ENCODE data around the gene POLR2E. TPM values are rescaled to one million over a fixed set of nuclear protein-coding genes. Genes with fewer than 3 reads are reported as not detected.

The POLR2E gene
- total RNA-seq, 1 donor from 2014 or later, result 137 TPM

- Mint-ChIP-seq H3K4me1 (peaks cover 9% of the 10 kb centered on the region), H3K4me3 (no peak overlapping the region), H3K36me3 (no peaks in the 10 kb centered on the region), H3K27ac (no peak overlapping the region), H3K9me3 (no peaks in the 10 kb centered on the region), H3K27me3 (ENCODE audit: low read depth) (no peaks in the 10 kb centered on the region)
- TF ChIP-seq CTCF (IDR thresholded peaks at IDR 0.05; ENCODE audit: unreplicated experiment), result no peak
- DNase-seq (ENCODE audit: low spot score in 2 of 2, unreplicated experiment in 2 of 2), result no peak
Observed at GRCh38 chr19:1109697-1110671, 14.8 kb upstream of the POLR2E start.

- peaks cover 10% of the 10 kb centered on the region for H3K4me1 Mint-ChIP-seq
- no peaks in the 10 kb centered on the region for H3K9me3 Mint-ChIP-seq
- no peak for DNase-seq (ENCODE audit: low spot score in 2 of 2, unreplicated experiment in 2 of 2)
- H3K36me3 Mint-ChIP-seq, result no peaks in the 10 kb centered on the region
- no peak overlapping the region for H3K4me3 Mint-ChIP-seq
- H3K27me3 Mint-ChIP-seq (ENCODE audit: low read depth), result no peaks in the 10 kb centered on the region
- TF ChIP-seq CTCF (IDR thresholded peaks at IDR 0.05; ENCODE audit: unreplicated experiment), result no peak
- H3K27ac Mint-ChIP-seq, result no peak overlapping the region
Observed at GRCh38 chr19:1109032-1109551, 13.9 kb upstream of the POLR2E start.

GRCh38 chr19:1108291-1109031 is 13.3 kb upstream of the POLR2E start:
- H3K27me3 Mint-ChIP-seq (ENCODE audit: low read depth), result no peaks in the 10 kb centered on the region
- no peak overlapping the region for H3K27ac Mint-ChIP-seq
- peaks cover 11% of the 10 kb centered on the region for H3K4me1 Mint-ChIP-seq
- no peaks in the 10 kb centered on the region for H3K9me3 Mint-ChIP-seq
- DNase-seq (ENCODE audit: low spot score in 2 of 2, unreplicated experiment in 2 of 2), result no peak
- H3K36me3 Mint-ChIP-seq, result no peaks in the 10 kb centered on the region
- H3K4me3 Mint-ChIP-seq, result no peak overlapping the region
- no peak for TF ChIP-seq CTCF (IDR thresholded peaks at IDR 0.05; ENCODE audit: unreplicated experiment)

- Mint-ChIP-seq H3K27me3 (ENCODE audit: low read depth) (no peaks in the 10 kb centered on the region), H3K9me3 (no peaks in the 10 kb centered on the region), H3K36me3 (no peaks in the 10 kb centered on the region), H3K27ac (no peak overlapping the region), H3K4me3 (no peak overlapping the region), H3K4me1 (peaks cover 15% of the 10 kb centered on the region)
- no peak for DNase-seq (ENCODE audit: low spot score in 2 of 2, unreplicated experiment in 2 of 2)
- TF ChIP-seq CTCF (IDR thresholded peaks at IDR 0.05; ENCODE audit: unreplicated experiment), result no peak
Observed at GRCh38 chr19:1107661-1108261, 12.6 kb upstream of the POLR2E start.

GRCh38 chr19:1106841-1107660 is 11.9 kb upstream of the POLR2E start:
- Mint-ChIP-seq H3K36me3 (no peaks in the 10 kb centered on the region), H3K9me3 (no peaks in the 10 kb centered on the region), H3K27me3 (ENCODE audit: low read depth) (no peaks in the 10 kb centered on the region), H3K4me3 (peak overlapping the region; percentile 38), H3K27ac (no peak overlapping the region), H3K4me1 (peaks cover 21% of the 10 kb centered on the region)
- TF ChIP-seq CTCF (IDR thresholded peaks at IDR 0.05; ENCODE audit: unreplicated experiment), result no peak
- DNase-seq (ENCODE audit: low spot score in 2 of 2, unreplicated experiment in 2 of 2), result no peak

All from mesothelial cell of epicardium (in vitro differentiated cells).